ENCODE results near the gene RASGEF1C. TPM values are rescaled to one million over a fixed set of nuclear protein-coding genes. Genes with fewer than 3 reads are reported as not detected.
"Not testable (repeated sequence)": the region's sequence is repeated elsewhere in the genome, so short reads cannot be mapped to it uniquely, and the experiment has no call there.

RASGEF1C gene
- polyA plus RNA-seq, 6 donors from 2014 or later: not detected

GRCh38 chr5:180130291-180130869 lies 78.6 kb downstream of the RASGEF1C start:
- Mint-ChIP-seq H3K9me3 (no peaks in the 10 kb centered on the region), H3K27me3 (peaks cover 5 to 17% (median 8%) of the 10 kb centered on the region in 3 donors), H3K4me1 (no peaks in the 10 kb centered on the region), H3K36me3 (no peaks in the 10 kb centered on the region), H3K27ac (no peak overlapping the region), H3K4me3 (peak overlapping the region in 1 of 8 donors; percentile 25)
- no peak for DNase-seq
- no peak for ATAC-seq (ENCODE audit: low read depth in 2 of 2)

- no peaks in the 10 kb centered on the region for H3K4me1 Mint-ChIP-seq
- peak overlapping the region in 1 of 8 donors; percentile 74 for H3K4me3 Mint-ChIP-seq
- no peaks in the 10 kb centered on the region for H3K36me3 Mint-ChIP-seq
- peaks cover 8 to 11% (median 10%) of the 10 kb centered on the region in 3 donors for H3K27me3 Mint-ChIP-seq
- no peaks in the 10 kb centered on the region for H3K9me3 Mint-ChIP-seq
- no peak for DNase-seq
- no peak overlapping the region for H3K27ac Mint-ChIP-seq
- no peak for ATAC-seq (ENCODE audit: low read depth in 2 of 2)
Measured at GRCh38 chr5:180129291-180130190, 79.5 kb downstream of the RASGEF1C start.

GRCh38 chr5:180128671-180129261 lies 80.2 kb downstream of the RASGEF1C start:
- H3K27ac Mint-ChIP-seq: no peak overlapping the region
- H3K4me3 Mint-ChIP-seq: no peak overlapping the region
- H3K4me1 Mint-ChIP-seq: no peaks in the 10 kb centered on the region
- DNase-seq (no peak), ATAC-seq (ENCODE audit: low read depth in 2 of 2) (no peak)
- H3K36me3 Mint-ChIP-seq: no peaks in the 10 kb centered on the region
- H3K27me3 Mint-ChIP-seq: peaks cover 8 to 15% (median 11%) of the 10 kb centered on the region in 3 donors
- H3K9me3 Mint-ChIP-seq: no peaks in the 10 kb centered on the region

GRCh38 chr5:180127682-180128670 lies 81.0 kb downstream of the RASGEF1C start:
- no peak overlapping the region for H3K27ac Mint-ChIP-seq
- H3K4me1 Mint-ChIP-seq: no peaks in the 10 kb centered on the region
- ATAC-seq (ENCODE audit: low read depth in 2 of 2) (no peak), DNase-seq (no peak)
- peaks cover 16 to 17% (median 16%) of the 10 kb centered on the region in 3 donors for H3K27me3 Mint-ChIP-seq
- H3K4me3 Mint-ChIP-seq: no peak overlapping the region
- no peaks in the 10 kb centered on the region for H3K9me3 Mint-ChIP-seq
- no peaks in the 10 kb centered on the region for H3K36me3 Mint-ChIP-seq

- no peak for DNase-seq
- H3K27ac Mint-ChIP-seq: no peak overlapping the region
- no peak overlapping the region for H3K4me3 Mint-ChIP-seq
- ATAC-seq (ENCODE audit: low read depth in 2 of 2): peak in 1 of 2 donors; percentile 37
- H3K4me1 Mint-ChIP-seq: no peaks in the 10 kb centered on the region
- H3K36me3 Mint-ChIP-seq: no peaks in the 10 kb centered on the region
- H3K27me3 Mint-ChIP-seq: peaks cover 18 to 21% (median 19%) of the 10 kb centered on the region in 3 donors
- H3K9me3 Mint-ChIP-seq: no peaks in the 10 kb centered on the region
Measured at GRCh38 chr5:180126716-180127681, 82.0 kb downstream of the RASGEF1C start.

DNA sequence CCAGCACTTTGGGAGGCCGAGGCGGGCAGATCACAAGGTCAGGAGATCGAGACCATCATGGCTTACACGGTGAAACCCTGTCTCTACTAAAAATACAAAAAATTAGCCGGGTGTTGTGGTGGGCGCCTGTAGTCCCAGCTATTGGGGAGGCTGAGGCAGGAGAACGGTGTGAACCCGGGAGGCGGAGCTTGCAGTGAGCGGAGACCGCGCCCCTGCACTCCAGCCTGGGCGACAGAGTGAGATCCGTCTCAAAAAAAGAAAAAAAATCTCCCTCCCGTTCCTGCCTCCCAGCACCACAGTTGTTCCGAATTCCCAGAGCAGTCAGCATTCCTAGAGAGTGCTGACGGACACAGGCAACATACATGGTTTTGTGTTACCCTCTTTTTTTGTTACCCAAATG lies 82.9 kb downstream of the RASGEF1C start:
- H3K36me3 Mint-ChIP-seq; H3K9me3 Mint-ChIP-seq; H3K4me1 Mint-ChIP-seq; H3K27ac Mint-ChIP-seq; ATAC-seq (ENCODE audit: low read depth in 2 of 2); H3K4me3 Mint-ChIP-seq; DNase-seq: not testable (repeated sequence)
- H3K27me3 Mint-ChIP-seq: peaks cover 19 to 26% (median 22%) of the 10 kb centered on the region in 3 donors

- H3K27ac Mint-ChIP-seq; H3K36me3 Mint-ChIP-seq; H3K4me3 Mint-ChIP-seq; H3K9me3 Mint-ChIP-seq; H3K4me1 Mint-ChIP-seq; ATAC-seq (ENCODE audit: low read depth in 2 of 2); DNase-seq: not testable (repeated sequence)
- H3K27me3 Mint-ChIP-seq: peaks cover 19 to 30% (median 22%) of the 10 kb centered on the region in 3 donors
Measured at GRCh38 chr5:180124662-180125061, 84.3 kb downstream of the RASGEF1C start.

DNA sequence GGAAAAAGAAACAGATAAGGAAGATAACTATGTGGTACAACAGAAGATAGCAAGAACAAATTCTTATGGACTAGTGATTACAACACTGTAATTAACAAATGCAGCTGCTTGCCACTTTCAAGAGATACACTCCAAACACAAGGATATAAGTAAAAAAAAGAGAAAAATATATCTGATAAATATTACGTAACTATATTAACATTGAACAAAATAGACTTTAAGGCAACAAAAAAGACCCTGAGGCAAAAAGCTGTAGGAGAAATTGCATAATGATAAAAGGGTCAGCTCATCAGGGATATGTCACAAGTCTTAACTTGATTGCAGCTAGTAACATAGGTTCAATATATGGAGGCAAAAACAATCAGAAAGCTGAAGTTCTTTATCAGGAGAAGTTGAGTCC lies 86.1 kb downstream of the RASGEF1C start:
- no peak for DNase-seq
- H3K4me1 Mint-ChIP-seq: no peaks in the 10 kb centered on the region
- no peak overlapping the region for H3K4me3 Mint-ChIP-seq
- H3K9me3 Mint-ChIP-seq: no peaks in the 10 kb centered on the region
- H3K27ac Mint-ChIP-seq: no peak overlapping the region
- no peak for ATAC-seq (ENCODE audit: low read depth in 2 of 2)
- H3K36me3 Mint-ChIP-seq: no peaks in the 10 kb centered on the region
- peaks cover 19 to 32% (median 22%) of the 10 kb centered on the region in 3 donors for H3K27me3 Mint-ChIP-seq

DNA sequence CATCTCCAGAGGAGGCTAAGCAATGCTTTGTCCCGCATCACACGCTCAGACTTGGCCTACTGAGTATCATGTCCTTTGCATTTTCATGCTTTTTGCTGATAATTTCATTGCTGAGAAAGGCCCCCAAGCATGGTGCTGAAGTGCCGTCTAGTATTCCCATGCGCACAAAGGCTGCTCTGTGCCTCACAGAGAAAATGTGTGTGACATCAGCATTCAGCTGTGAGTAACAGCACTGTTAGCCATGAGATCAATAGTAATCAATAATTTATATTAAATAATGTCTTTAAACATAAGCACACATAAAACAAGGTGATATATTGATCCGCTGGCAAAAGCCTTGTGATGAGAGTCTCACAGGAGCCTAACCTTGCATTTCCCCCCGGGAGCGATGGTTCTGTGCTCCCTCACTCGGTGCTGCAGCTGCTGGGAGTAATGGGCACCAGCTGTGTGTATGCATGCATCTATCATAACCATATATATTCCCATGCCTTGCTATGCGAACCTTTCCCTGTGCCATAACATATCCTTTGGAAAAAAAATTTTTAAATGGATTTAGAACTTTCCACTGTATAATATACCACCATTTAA lies 87.1 kb downstream of the RASGEF1C start:
- H3K36me3 Mint-ChIP-seq: no peaks in the 10 kb centered on the region
- ATAC-seq (ENCODE audit: low read depth in 2 of 2): no peak
- H3K27me3 Mint-ChIP-seq: peaks cover 19 to 38% (median 22%) of the 10 kb centered on the region in 3 donors
- H3K27ac Mint-ChIP-seq: no peak overlapping the region
- H3K9me3 Mint-ChIP-seq: no peaks in the 10 kb centered on the region
- H3K4me3 Mint-ChIP-seq: no peak overlapping the region
- DNase-seq: no peak
- no peaks in the 10 kb centered on the region for H3K4me1 Mint-ChIP-seq

GRCh38 chr5:180120237-180121101 lies 88.5 kb downstream of the RASGEF1C start:
- no peak for ATAC-seq (ENCODE audit: low read depth in 2 of 2)
- H3K27ac Mint-ChIP-seq: no peak overlapping the region

DNA sequence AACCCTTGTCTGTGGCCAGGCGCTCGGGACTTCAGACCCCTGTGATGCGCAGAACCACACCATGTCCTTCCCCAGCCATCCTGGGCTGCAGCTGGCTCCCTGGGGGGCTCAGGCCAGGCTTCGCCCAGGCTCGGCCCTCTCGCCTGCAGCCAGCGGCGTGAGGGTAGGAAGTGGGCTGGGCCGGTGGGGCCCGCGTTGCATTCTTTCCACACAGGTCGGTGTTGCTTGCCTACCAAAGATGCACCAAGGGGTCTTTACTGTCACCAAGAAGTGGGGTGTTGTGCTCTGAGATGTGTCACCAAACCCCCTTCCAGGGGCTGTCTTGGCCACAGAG lies 89.1 kb downstream of the RASGEF1C start:
- Mint-ChIP-seq H3K27me3 (peaks cover 9 to 30% (median 14%) of the 10 kb centered on the region in 3 donors), H3K27ac (no peak overlapping the region), H3K4me3 (no peak overlapping the region), H3K36me3 (no peaks in the 10 kb centered on the region), H3K9me3 (no peaks in the 10 kb centered on the region), H3K4me1 (no peaks in the 10 kb centered on the region)
- DNase-seq (no peak), ATAC-seq (ENCODE audit: low read depth in 2 of 2) (no peak)

More at GRCh38 chr5:180120237-180121101, 88.5 kb downstream of the RASGEF1C start:
- H3K4me1 Mint-ChIP-seq: no peaks in the 10 kb centered on the region
- no peaks in the 10 kb centered on the region for H3K9me3 Mint-ChIP-seq
- H3K36me3 Mint-ChIP-seq: no peaks in the 10 kb centered on the region
- DNase-seq: no peak
- peaks cover 9 to 30% (median 17%) of the 10 kb centered on the region in 3 donors for H3K27me3 Mint-ChIP-seq
- H3K4me3 Mint-ChIP-seq: no peak overlapping the region
